T-cell (primary cell): ENCODE data around the gene ATP6AP1. TPM values are rescaled to one million over a fixed set of nuclear protein-coding genes. Genes with fewer than 3 reads are reported as not detected.

Experiments used
- ATAC-seq, 4 experiments: fragments of 200-7000 bp in 3 of 4; fragments of 150-1000 bp in 1 of 4; cut with Tn5 transposase; replicated peaks in 1 of 4; 1 replicate in 3 of 4; 2 replicates in 1 of 4; pipeline ENCODE4 v1.10.0; 2021; ENCODE audit warnings: moderate library complexity in 3 of 4, mild to moderate bottlenecking in 2 of 4, moderate number of reproducible peaks in 1 of 4
- CTCF ChIA-PET, 2 donors: fragments of 300-600 bp; sonication (Branson Sonifier 250); formaldehyde crosslinking; loops; one replicate each; lab custom pipeline; 2022; ENCODE audit warnings: antibody characterized with exemption in 2 of 2; lab: Charles Lee
- POLR2A ChIA-PET, 2 donors: fragments of 300-600 bp; sonication (Branson Sonifier 250); formaldehyde crosslinking; loops; one replicate each; lab custom pipeline; 2022; ENCODE audit warnings: antibody characterized with exemption in 2 of 2; lab: Charles Lee
- DNase-seq, 35 experiments: peaks; one replicate each; pipeline versions ENCODE4 v3.0.0 to v3.0.0-alpha.2; 2013 to 2023
- H3K27ac ChIP-seq: one replicate; pipeline ENCODE4 v1.5.1; 2013; ENCODE audit warnings: low read length
- H3K27me3 ChIP-seq, 2 experiments: replicated peaks in 1 of 2; 1 replicate in 1 of 2; 2 replicates in 1 of 2; pipeline versions ENCODE4 v1.6.1 to v1.7.0; 2013; ENCODE audit warnings: low read length in 1 of 2, mixed read lengths in 1 of 2; ENCODE audit not compliant: control insufficient read depth in 2 of 2, insufficient read depth in 2 of 2; ENCODE audit errors: extremely low read depth in 1 of 2
- H3K36me3 ChIP-seq, 2 donors: 1 replicate in 1 of 2; 2 replicates in 1 of 2; pipeline versions ENCODE4 v1.6.1 to v1.7.0; 2013; ENCODE audit warnings: low read length in 1 of 2; ENCODE audit not compliant: control insufficient read depth in 2 of 2, insufficient read depth in 1 of 2; ENCODE audit errors: extremely low read depth in 1 of 2
- H3K4me1 ChIP-seq, 2 experiments: 1 replicate in 1 of 2; 2 replicates in 1 of 2; pipeline versions ENCODE4 v1.6.1 to v1.7.0; 2013; ENCODE audit warnings: low read length in 2 of 2, mixed read lengths in 1 of 2; ENCODE audit not compliant: insufficient read depth in 2 of 2, control insufficient read depth in 1 of 2; ENCODE audit errors: extremely low read depth in 1 of 2
- H3K4me3 ChIP-seq, 2 donors: 1 replicate in 1 of 2; 2 replicates in 1 of 2; pipeline versions ENCODE4 v1.5.1 to v1.7.0; 2013; ENCODE audit warnings: mild to moderate bottlenecking in 2 of 2, low read length in 1 of 2, moderate library complexity in 1 of 2; ENCODE audit not compliant: control insufficient read depth in 1 of 2; ENCODE audit errors: extremely low read depth in 1 of 2
- H3K9me3 ChIP-seq: 2 replicates; pipeline ENCODE4 v1.7.0; 2013
- H3K27ac Mint-ChIP-seq, 2 donors: one replicate each; pipeline ENCODE4 v1.8.0; 2020 to 2021; ENCODE audit warnings: mild to moderate bottlenecking in 2 of 2, mixed read lengths in 2 of 2
- H3K27me3 Mint-ChIP-seq, 2 donors: one replicate each; pipeline ENCODE4 v1.8.0; 2021 to 2022; ENCODE audit warnings: mixed read lengths in 2 of 2
- H3K36me3 Mint-ChIP-seq: one replicate; pipeline ENCODE4 v1.8.0; 2021; ENCODE audit warnings: mixed read lengths
- H3K4me1 Mint-ChIP-seq, 3 donors: one replicate each; pipeline ENCODE4 v1.8.0; 2020 to 2022; ENCODE audit warnings: mixed read lengths in 3 of 3, mild to moderate bottlenecking in 1 of 3
- H3K4me3 Mint-ChIP-seq, 3 donors: one replicate each; pipeline ENCODE4 v1.8.0; 2020 to 2022; ENCODE audit warnings: mild to moderate bottlenecking in 3 of 3, mixed read lengths in 3 of 3, moderate library complexity in 3 of 3
- H3K9me3 Mint-ChIP-seq, 3 donors: one replicate each; pipeline ENCODE4 v1.8.0; 2020 to 2022; ENCODE audit warnings: mixed read lengths in 3 of 3
- WGBS: methylation state at CpG from one replicate; pipeline ENCODE4 v1.1.5; 2013; ENCODE audit warnings: missing lambda C conversion rate; ENCODE audit not compliant: insufficient coverage; 5-methylcytosine and 5-hydroxymethylcytosine counted together
- total RNA-seq, 35 experiments: library from RNA in 6 of 35; stranded (reverse) in 6 of 35; fragments of 120-200 nt in 1 of 35; gene quantifications; one replicate each; pipeline versions ENCODE4 v1.2.1 to v1.2.4 and lab custom pipeline; 2013 to 2026

ATP6AP1 gene
- total RNA-seq, 5 donors from 2014 or later (not counting 1 experiment from before 2014, with no cell fraction given), result 37.9 to 56.8 (median 53.6) TPM

DNA sequence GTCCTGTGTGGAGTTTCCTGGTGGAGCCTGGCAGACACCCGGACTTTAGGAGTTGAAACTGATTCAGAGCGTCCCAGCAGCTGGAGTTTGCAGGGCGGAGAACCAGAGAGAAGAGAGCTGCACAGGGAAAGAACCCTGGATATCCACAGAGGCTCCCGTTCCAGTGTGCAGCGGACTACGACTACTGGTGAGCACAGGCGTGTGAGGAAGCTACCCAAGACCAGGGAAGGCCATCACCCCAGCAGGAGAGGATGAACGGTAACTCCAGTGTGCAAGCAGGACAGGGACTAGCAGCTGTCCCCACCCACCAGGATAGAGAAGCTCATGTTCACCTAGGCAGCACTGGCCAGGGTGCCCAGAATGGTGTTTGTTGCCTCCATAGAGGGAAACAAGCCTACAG lies 48.3 kb downstream of the ATP6AP1 start:
- peaks cover 5 to 26% of the 10 kb centered on the region in 2 experiments for H3K4me1 ChIP-seq
- Mint-ChIP-seq H3K9me3 (no peaks in the 10 kb centered on the region), H3K27ac (peak overlapping the region; percentile 11 to 31), H3K4me3 (no peak overlapping the region), H3K27me3 (peaks cover 0 to under 1% of the 10 kb centered on the region in 2 donors), H3K36me3 (no peaks in the 10 kb centered on the region), H3K4me1 (peaks cover 11 to 25% (median 13%) of the 10 kb centered on the region in 3 donors)
- H3K27ac ChIP-seq, result no peak overlapping the region
- no peaks in the 10 kb centered on the region for H3K36me3 ChIP-seq
- no peak overlapping the region for H3K4me3 ChIP-seq
- POLR2A ChIA-PET, result interaction anchor here in 1 of 2 donors (0.7 kb wide), 1 partner anchor 71 kb away, joined by 7 read pairs; no protein-coding TSS in a partner anchor
- no peak for DNase-seq
- no peaks in the 10 kb centered on the region for H3K9me3 ChIP-seq
- no peak for ATAC-seq
- CTCF ChIA-PET, result interaction anchor here in 1 of 2 donors (0.6 kb wide), 1 partner anchor 18 kb away, joined by 4 read pairs; no protein-coding TSS in a partner anchor
- 100% methylated on average over 2 of the region's 8 CpGs for WGBS
- no peaks in the 10 kb centered on the region for H3K27me3 ChIP-seq

DNA sequence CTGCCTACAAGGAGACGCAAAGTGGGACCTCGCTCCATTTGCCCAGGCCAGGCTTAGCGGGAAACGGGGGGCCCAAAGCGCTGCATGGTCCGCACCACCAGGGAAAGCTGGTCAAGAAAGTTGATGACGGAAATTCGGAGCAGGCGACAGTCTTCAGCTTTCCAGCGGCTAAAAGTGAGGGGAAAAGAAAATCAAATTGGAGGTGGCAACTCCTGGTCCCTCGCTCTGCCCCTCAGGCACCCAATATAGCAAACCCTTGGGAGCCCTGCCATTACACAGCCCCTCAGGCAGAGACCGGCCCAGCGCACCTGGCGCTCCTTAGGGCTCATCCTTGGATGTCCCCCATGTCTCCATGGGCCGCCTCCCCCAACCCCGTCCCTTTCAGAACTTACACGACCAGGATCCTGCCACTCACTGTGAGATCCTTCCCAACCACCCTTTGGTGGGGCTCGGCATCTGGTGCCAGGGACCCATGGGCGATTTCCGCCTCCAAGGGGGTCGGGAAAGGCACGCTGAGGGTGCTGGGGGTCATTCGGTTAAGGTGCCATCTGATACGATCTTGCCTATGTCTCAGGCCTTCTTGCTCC lies 49.5 kb downstream of the ATP6AP1 start:
- 100% methylated on average over 8 of the region's 24 CpGs for WGBS
- CTCF ChIA-PET, result no interaction called here
- H3K27ac Mint-ChIP-seq, result peak overlapping the region in 1 of 2 donors; percentile 76
- H3K4me1 Mint-ChIP-seq, result peaks cover 11 to 30% (median 18%) of the 10 kb centered on the region in 3 donors
- ATAC-seq, result no peak
- peaks cover 5 to 29% of the 10 kb centered on the region in 2 experiments for H3K4me1 ChIP-seq
- H3K4me3 ChIP-seq, result peak overlapping the region; percentile 0 to 48
- H3K27ac ChIP-seq, result peak overlapping the region; percentile 34
- POLR2A ChIA-PET, result interaction anchor here in 1 of 2 donors (0.7 kb wide), 1 partner anchor 20 kb away, joined by 3 read pairs; the partner anchor contains the start of gene PLXNA3
- H3K36me3 Mint-ChIP-seq, result no peaks in the 10 kb centered on the region
- peaks cover 0 to 8% of the 10 kb centered on the region in 2 donors for H3K27me3 Mint-ChIP-seq
- no peaks in the 10 kb centered on the region for H3K36me3 ChIP-seq
- peak overlapping the region; percentile 75 to 80 (median 77) for H3K4me3 Mint-ChIP-seq
- DNase-seq, result peak in 1 of 35 experiments; percentile 4
- H3K9me3 ChIP-seq, result no peaks in the 10 kb centered on the region
- no peaks in the 10 kb centered on the region for H3K9me3 Mint-ChIP-seq
- no peaks in the 10 kb centered on the region for H3K27me3 ChIP-seq

DNA sequence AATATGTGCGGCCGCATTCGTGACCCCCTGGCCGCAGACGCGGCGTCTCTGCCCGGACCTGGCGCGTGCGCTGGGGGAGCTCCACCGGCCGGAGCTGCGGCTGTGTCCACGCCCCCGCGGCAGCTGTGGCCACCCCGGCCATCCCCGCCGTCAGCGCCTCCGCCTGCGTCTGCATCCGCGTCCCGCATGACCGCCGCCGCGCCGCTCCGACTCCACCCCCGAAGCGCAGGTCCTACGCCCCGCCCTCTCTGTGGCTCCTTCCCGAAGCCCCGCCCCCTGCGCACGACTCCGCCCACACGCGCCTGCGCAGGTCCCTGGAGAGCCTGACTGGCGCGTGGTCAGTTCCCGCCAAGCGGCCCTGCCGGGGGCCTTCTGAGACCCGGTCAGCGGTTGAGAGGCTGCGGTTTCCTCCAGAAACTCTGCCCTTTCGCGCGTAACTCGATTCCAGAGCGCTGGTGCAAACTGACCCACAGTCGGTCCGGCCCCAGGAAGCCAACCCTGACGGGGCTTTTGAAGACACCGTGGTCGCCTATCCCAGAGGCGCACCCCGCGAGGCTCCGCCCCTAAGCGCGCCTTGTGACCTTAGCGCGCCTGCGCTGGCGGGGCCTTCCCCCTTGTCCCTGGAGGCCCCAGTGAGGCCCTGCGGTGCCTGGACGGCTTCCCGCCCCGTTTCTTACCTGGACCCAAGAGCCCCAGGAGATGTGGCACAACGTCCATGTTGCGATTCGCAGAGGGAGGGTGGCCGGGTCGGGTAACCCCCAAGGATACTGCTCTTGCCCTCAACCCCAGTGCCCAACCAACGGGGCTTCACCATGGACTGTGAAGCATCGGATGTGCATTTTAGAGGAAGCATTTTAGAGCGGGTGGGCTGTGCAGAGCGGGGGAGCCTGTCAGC lies 50.5 kb downstream of the ATP6AP1 start, which contains the start of gene LAGE3:
Gene LAGE3, minus strand, starts transcription at position 554 of the 895 bp plus-strand sequence. Its CDS starts 366 bp downstream, at position 188.
- Histone ChIP-seq H3K27ac (peak within 1 kb of the TSS; percentile 79), H3K4me3 (peak within 1 kb of the TSS; percentile 34 to 62), H3K4me1 (peaks cover 5 to 37% of the 10 kb centered on the region in 2 experiments), H3K36me3 (peaks cover 0 to under 1% of the 10 kb centered on the region in 2 donors), H3K9me3 (no peaks in the 10 kb centered on the region), H3K27me3 (no peaks in the 10 kb centered on the region)
- under 1% methylated on average over 46 of the region's 85 CpGs for WGBS
- ChIA-PET CTCF (no interaction called here), POLR2A (interaction anchor here in 1 of 2 donors (0.7 kb wide), 1 partner anchor 21 kb away, joined by 3 read pairs; the partner anchor contains the start of gene PLXNA3)
- ATAC-seq (peak; percentile 90 to 93 (median 92)), DNase-seq (peak; percentile 76 to 96 (median 88))
- peak within 1 kb of the TSS; percentile 77 to 80 (median 78) for H3K4me3 Mint-ChIP-seq
- H3K4me1 Mint-ChIP-seq, result peaks cover 19 to 35% (median 25%) of the 10 kb centered on the region in 3 donors
- peak within 1 kb of the TSS; percentile 86 to 89 for H3K27ac Mint-ChIP-seq
- H3K36me3 Mint-ChIP-seq, result no peaks in the 10 kb centered on the region
- no peaks in the 10 kb centered on the region for H3K9me3 Mint-ChIP-seq
- H3K27me3 Mint-ChIP-seq, result peaks cover 0 to 8% of the 10 kb centered on the region in 2 donors

DNA sequence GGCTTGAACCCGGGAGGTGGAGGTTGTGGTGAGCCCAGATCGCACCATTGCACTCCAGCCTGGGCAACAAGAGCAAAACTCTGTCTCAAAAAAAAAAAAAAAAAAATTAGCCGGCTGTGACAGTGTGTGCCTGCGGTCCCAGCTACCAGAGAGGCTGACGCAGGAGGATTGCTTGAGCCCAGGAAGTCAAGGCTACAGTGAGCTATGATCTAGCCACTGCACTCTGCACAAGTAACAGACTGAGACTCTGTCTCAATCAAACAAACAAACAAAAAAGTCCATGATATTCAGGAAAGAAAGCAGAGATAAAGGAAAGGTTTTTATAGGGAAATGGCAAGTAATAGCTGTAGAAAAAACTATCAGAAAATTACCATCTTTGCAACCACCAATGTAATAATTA lies 52.7 kb downstream of the ATP6AP1 start:
- Mint-ChIP-seq H3K9me3 (no peaks in the 10 kb centered on the region), H3K27ac (no peak overlapping the region), H3K27me3 (peaks cover 0 to 8% of the 10 kb centered on the region in 2 donors), H3K4me1 (peaks cover 25 to 37% (median 30%) of the 10 kb centered on the region in 3 donors), H3K4me3 (no peak overlapping the region), H3K36me3 (no peaks in the 10 kb centered on the region)
- Histone ChIP-seq H3K27ac (no peak overlapping the region), H3K9me3 (no peaks in the 10 kb centered on the region), H3K36me3 (peaks cover 0 to 15% of the 10 kb centered on the region in 2 donors), H3K4me3 (no peak overlapping the region), H3K27me3 (no peaks in the 10 kb centered on the region), H3K4me1 (peaks cover 5 to 56% of the 10 kb centered on the region in 2 experiments)
- no peak for DNase-seq
- WGBS, result no CpG with 5 or more reads among the region's 5 CpGs
- POLR2A ChIA-PET, result no interaction called here
- CTCF ChIA-PET, result no interaction called here
- ATAC-seq, result no peak

DNA sequence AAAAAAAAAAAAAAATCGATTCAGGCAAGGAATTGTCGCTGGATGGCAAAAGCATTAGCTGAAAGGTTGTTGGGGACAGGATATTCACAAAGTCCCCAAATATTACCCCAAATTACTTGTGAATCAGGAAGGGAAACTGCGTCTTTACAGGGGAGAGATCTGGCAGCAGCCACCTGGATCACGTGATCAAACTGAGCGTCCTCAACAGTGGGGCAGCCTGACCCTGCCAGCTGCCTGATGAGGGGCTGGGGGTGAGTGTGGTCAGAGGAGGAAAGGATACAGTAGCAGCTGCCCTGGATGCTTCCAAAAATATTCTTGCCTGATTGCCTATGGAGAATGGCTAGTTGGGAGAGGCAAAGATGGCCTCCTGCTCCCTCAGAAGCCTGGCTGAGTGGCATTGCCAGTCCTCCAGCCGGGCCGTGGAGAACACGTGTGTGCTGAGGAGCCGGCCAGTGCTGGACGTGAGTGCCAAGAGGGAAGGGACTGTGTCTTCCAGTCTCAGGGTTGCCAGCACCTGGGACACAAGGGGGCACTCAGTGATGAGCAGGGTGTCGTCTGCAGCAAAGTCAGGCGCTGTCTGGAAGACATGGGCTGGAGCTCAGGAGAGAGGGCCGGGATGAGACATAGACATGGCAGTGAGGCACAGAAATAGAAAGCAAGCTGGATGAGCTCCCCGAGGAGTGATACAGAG lies 53.6 kb downstream of the ATP6AP1 start:
- Mint-ChIP-seq H3K4me3 (peak overlapping the region in 1 of 3 donors; percentile 15), H3K9me3 (no peaks in the 10 kb centered on the region), H3K4me1 (peaks cover 25 to 34% (median 31%) of the 10 kb centered on the region in 3 donors), H3K27ac (peak overlapping the region in 1 of 2 donors; percentile 28), H3K27me3 (peaks cover 0 to 8% of the 10 kb centered on the region in 2 donors), H3K36me3 (no peaks in the 10 kb centered on the region)
- no peaks in the 10 kb centered on the region for H3K9me3 ChIP-seq
- H3K36me3 ChIP-seq, result peaks cover 0 to 15% of the 10 kb centered on the region in 2 donors
- ChIA-PET POLR2A (no interaction called here), CTCF (no interaction called here)
- ATAC-seq, result no peak
- no peak overlapping the region for H3K4me3 ChIP-seq
- H3K4me1 ChIP-seq, result peaks cover under 1 to 54% of the 10 kb centered on the region in 2 experiments
- H3K27ac ChIP-seq, result no peak overlapping the region
- 89% methylated on average over 4 of the region's 14 CpGs for WGBS
- no peaks in the 10 kb centered on the region for H3K27me3 ChIP-seq
- DNase-seq, result no peak
